ENCODE results near the gene OR7C2. TPM values are rescaled to one million over a fixed set of nuclear protein-coding genes. Genes with fewer than 3 reads are reported as not detected.

OR7C2 gene
- polyA plus RNA-seq, 1 donor (not counting 4 experiments of a cell fraction or from before 2014, with no cell fraction given) = not detected

GRCh38 chr19:14950421-14950820, 9.1 kb downstream of the OR7C2 start:
- Histone ChIP-seq H3K4me1 (ENCODE audit: control insufficient read depth, extremely low read depth, insufficient read depth, low read length) (no peaks in the 10 kb centered on the region), H3K9me1 (ENCODE audit: control insufficient read depth, extremely low read depth, insufficient read depth, low read length) (no peaks in the 10 kb centered on the region), H3K9ac (ENCODE audit: control insufficient read depth, extremely low read depth, insufficient read depth, low read length) (no peak overlapping the region), H3K4me2 (ENCODE audit: control insufficient read depth, extremely low read depth, insufficient read depth, low read depth, low read length) (no peak overlapping the region), H2AFZ (ENCODE audit: control insufficient read depth, low read length) (no peak overlapping the region), H4K20me1 (ENCODE audit: control insufficient read depth, extremely low read depth, insufficient read depth, low read length) (no peaks in the 10 kb centered on the region), H3K9me3 (ENCODE audit: control insufficient read depth, low read depth, low read length) (peaks cover 3% of the 10 kb centered on the region), H3K36me3 (ENCODE audit: control insufficient read depth in 2 of 2, extremely low read depth in 1 of 2, insufficient read depth in 2 of 2, low read length in 2 of 2) (no peaks in the 10 kb centered on the region), H3K4me3 (ENCODE audit: control insufficient read depth in 2 of 3, extremely low read depth in 1 of 3, insufficient read depth in 2 of 3, low read depth in 1 of 3, low read length in 3 of 3) (no peak overlapping the region), H3K27me3 (ENCODE audit: control insufficient read depth, extremely low read depth, insufficient read depth, low read length) (no peaks in the 10 kb centered on the region), H3K79me2 (ENCODE audit: control insufficient read depth, insufficient read depth, low read length) (no peaks in the 10 kb centered on the region), H3K27ac (ENCODE audit: control insufficient read depth, insufficient read depth, low read length) (no peak overlapping the region)
- TF ChIP-seq EZH2 (IDR thresholded peaks at IDR 0.05; ENCODE audit: low read length) (no peak), CTCF (optimal IDR thresholded peaks at IDR 0.05 in 1 of 3, IDR thresholded peaks at IDR 0.05 in 1 of 3, conservative IDR thresholded peaks at IDR 0.05 in 1 of 3; ENCODE audit: extremely low read depth in 1 of 3, insufficient read depth in 2 of 3, low read length in 3 of 3) (no peak)
- FAIRE-seq (no peak), DNase-seq (ENCODE audit: low read depth, low spot score) (no peak)
- dilution Hi-C loops (cut with MboI; ENCODE audit: extremely low pct_ligation_motif_present, low sequenced_read_pairs) = no loop called here

GRCh38 chr19:14952767-14953166, 11.5 kb downstream of the OR7C2 start:
- H3K79me2 ChIP-seq (ENCODE audit: control insufficient read depth, insufficient read depth, low read length) = no peaks in the 10 kb centered on the region
- no peak overlapping the region for H3K9ac ChIP-seq (ENCODE audit: control insufficient read depth, extremely low read depth, insufficient read depth, low read length)
- H4K20me1 ChIP-seq (ENCODE audit: control insufficient read depth, extremely low read depth, insufficient read depth, low read length) = no peaks in the 10 kb centered on the region
- TF ChIP-seq CTCF (optimal IDR thresholded peaks at IDR 0.05 in 1 of 3, IDR thresholded peaks at IDR 0.05 in 1 of 3, conservative IDR thresholded peaks at IDR 0.05 in 1 of 3; ENCODE audit: extremely low read depth in 1 of 3, insufficient read depth in 2 of 3, low read length in 3 of 3) (no peak), EZH2 (IDR thresholded peaks at IDR 0.05; ENCODE audit: low read length) (no peak)
- H3K4me3 ChIP-seq (ENCODE audit: control insufficient read depth in 2 of 3, extremely low read depth in 1 of 3, insufficient read depth in 2 of 3, low read depth in 1 of 3, low read length in 3 of 3) = no peak overlapping the region
- no peaks in the 10 kb centered on the region for H3K9me1 ChIP-seq (ENCODE audit: control insufficient read depth, extremely low read depth, insufficient read depth, low read length)
- no peak overlapping the region for H2AFZ ChIP-seq (ENCODE audit: control insufficient read depth, low read length)
- no peaks in the 10 kb centered on the region for H3K36me3 ChIP-seq (ENCODE audit: control insufficient read depth in 2 of 2, extremely low read depth in 1 of 2, insufficient read depth in 2 of 2, low read length in 2 of 2)
- H3K4me2 ChIP-seq (ENCODE audit: control insufficient read depth, extremely low read depth, insufficient read depth, low read depth, low read length) = no peak overlapping the region
- H3K27ac ChIP-seq (ENCODE audit: control insufficient read depth, insufficient read depth, low read length) = no peak overlapping the region
- H3K9me3 ChIP-seq (ENCODE audit: control insufficient read depth, low read depth, low read length) = peaks cover 7% of the 10 kb centered on the region
- no peaks in the 10 kb centered on the region for H3K4me1 ChIP-seq (ENCODE audit: control insufficient read depth, extremely low read depth, insufficient read depth, low read length)
- FAIRE-seq = no peak
- no peak for DNase-seq (ENCODE audit: low read depth, low spot score)
- dilution Hi-C loops (cut with MboI; ENCODE audit: extremely low pct_ligation_motif_present, low sequenced_read_pairs) = no loop called here
- no peaks in the 10 kb centered on the region for H3K27me3 ChIP-seq (ENCODE audit: control insufficient read depth, extremely low read depth, insufficient read depth, low read length)

All from keratinocyte (primary cell).